DMS53 (cell line): Measurements from ENCODE around the gene COPB1.
"Not testable (repeated sequence)": the region's sequence is repeated elsewhere in the genome, so short reads cannot be mapped to it uniquely, and the experiment has no call there.

ENCODE experiments used
- DNase-seq: peaks from one replicate; lab custom pipeline; 2025; lab: John Stamatoyannopoulos, UW

COPB1 gene

GRCh38 chr11:14499560-14500180, at the start of gene COPB1:
Gene COPB1 (minus strand): TSS chr11:14499811. CDS start chr11:14498928, 883 bp downstream.
- DNase-seq: peak; percentile 97

GRCh38 chr11:14547440-14547839, 47.8 kb upstream of the COPB1 start:
- DNase-seq: no peak

GRCh38 chr11:14546672-14547071, 47.1 kb upstream of the COPB1 start:
- DNase-seq: no peak

GRCh38 chr11:14544611-14545010, 45.0 kb upstream of the COPB1 start:
- DNase-seq: no peak

- DNase-seq: no peak
Observed at GRCh38 chr11:14543260-14543659, 43.6 kb upstream of the COPB1 start.

- no peak for DNase-seq
Observed at GRCh38 chr11:14542324-14542723, 42.7 kb upstream of the COPB1 start.

- no peak for DNase-seq
Observed at GRCh38 chr11:14541192-14541947, 41.8 kb upstream of the COPB1 start.

GRCh38 chr11:14539982-14540421, 40.4 kb upstream of the COPB1 start:
- no peak for DNase-seq

GRCh38 chr11:14538926-14539554, 39.4 kb upstream of the COPB1 start:
- DNase-seq: no peak

GRCh38 chr11:14538271-14538925, 38.8 kb upstream of the COPB1 start:
- DNase-seq: no peak

- DNase-seq: peak; percentile 77
Observed at GRCh38 chr11:14537134-14537599, 37.6 kb upstream of the COPB1 start.

- not testable (repeated sequence) for DNase-seq
Observed at GRCh38 chr11:14535166-14535565, 35.6 kb upstream of the COPB1 start.

- DNase-seq: peak; percentile 16
Observed at GRCh38 chr11:14529951-14530350, 30.3 kb upstream of the COPB1 start.

- DNase-seq: no peak
Observed at GRCh38 chr11:14529321-14529720, 29.7 kb upstream of the COPB1 start.

- DNase-seq: no peak
Observed at GRCh38 chr11:14522801-14523200, 23.2 kb upstream of the COPB1 start.

- DNase-seq: no peak
Observed at GRCh38 chr11:14522245-14522644, 22.6 kb upstream of the COPB1 start.

- DNase-seq: peak; percentile 66
Observed at GRCh38 chr11:14520747-14521151, 21.1 kb upstream of the COPB1 start.

- peak; percentile 98 for DNase-seq
Observed at GRCh38 chr11:14519917-14520746, 20.5 kb upstream of the COPB1 start, which contains the start of gene PSMA1. Gene PSMA1 (minus strand): TSS chr11:14520386. CDS start chr11:14520299, 87 bp downstream.

- no peak for DNase-seq
Observed at GRCh38 chr11:14519597-14519916, 19.9 kb upstream of the COPB1 start.

GRCh38 chr11:14518820-14519219, 19.2 kb upstream of the COPB1 start:
- DNase-seq: no peak

- DNase-seq: no peak
Observed at GRCh38 chr11:14513800-14514199, 14.2 kb upstream of the COPB1 start.

GRCh38 chr11:14506532-14506931, 6.9 kb upstream of the COPB1 start:
- no peak for DNase-seq
